ENCODE results near the gene RPRD2.

The RPRD2 gene

DNA sequence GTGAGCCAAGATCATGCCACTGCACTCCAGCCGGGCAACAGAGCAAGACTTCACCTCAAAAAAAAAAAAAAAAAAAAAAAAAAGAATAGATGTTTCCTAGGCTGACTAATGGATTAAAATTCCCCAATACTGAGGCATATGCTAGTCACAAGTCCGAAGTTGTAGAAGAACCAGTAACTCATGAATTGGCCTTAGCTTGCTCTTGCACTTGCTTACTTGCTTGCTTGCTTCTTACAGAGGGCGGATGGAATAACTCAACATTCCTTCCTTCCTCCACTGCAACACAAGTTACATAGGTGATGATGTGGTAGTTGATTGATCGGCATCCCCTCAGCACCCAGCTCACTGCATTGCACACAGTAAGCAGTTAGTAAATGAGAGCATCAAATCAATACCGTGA lies 120.5 kb downstream of the RPRD2 start:
- Histone ChIP-seq H3K4me3 (replicated peaks; ENCODE audit: low read depth, low read length) (no peak overlapping the region), H3K27me3 (replicated peaks; ENCODE audit: control insufficient read depth, insufficient read depth, low read length) (no peaks in the 10 kb centered on the region), H3K36me3 (ENCODE audit: control insufficient read depth, insufficient read depth, low read length) (no peaks in the 10 kb centered on the region)
- TF ChIP-seq, protein P1, sequence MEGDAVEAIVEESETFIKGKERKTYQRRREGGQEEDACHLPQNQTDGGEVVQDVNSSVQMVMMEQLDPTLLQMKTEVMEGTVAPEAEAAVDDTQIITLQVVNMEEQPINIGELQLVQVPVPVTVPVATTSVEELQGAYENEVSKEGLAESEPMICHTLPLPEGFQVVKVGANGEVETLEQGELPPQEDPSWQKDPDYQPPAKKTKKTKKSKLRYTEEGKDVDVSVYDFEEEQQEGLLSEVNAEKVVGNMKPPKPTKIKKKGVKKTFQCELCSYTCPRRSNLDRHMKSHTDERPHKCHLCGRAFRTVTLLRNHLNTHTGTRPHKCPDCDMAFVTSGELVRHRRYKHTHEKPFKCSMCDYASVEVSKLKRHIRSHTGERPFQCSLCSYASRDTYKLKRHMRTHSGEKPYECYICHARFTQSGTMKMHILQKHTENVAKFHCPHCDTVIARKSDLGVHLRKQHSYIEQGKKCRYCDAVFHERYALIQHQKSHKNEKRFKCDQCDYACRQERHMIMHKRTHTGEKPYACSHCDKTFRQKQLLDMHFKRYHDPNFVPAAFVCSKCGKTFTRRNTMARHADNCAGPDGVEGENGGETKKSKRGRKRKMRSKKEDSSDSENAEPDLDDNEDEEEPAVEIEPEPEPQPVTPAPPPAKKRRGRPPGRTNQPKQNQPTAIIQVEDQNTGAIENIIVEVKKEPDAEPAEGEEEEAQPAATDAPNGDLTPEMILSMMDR (IDR thresholded peaks at IDR 0.05; ENCODE audit: insufficient read depth, low read length, poor library complexity, severe bottlenecking): no peak
- DNase-seq (ENCODE audit: extremely low read depth, insufficient read length): no peak

DNA sequence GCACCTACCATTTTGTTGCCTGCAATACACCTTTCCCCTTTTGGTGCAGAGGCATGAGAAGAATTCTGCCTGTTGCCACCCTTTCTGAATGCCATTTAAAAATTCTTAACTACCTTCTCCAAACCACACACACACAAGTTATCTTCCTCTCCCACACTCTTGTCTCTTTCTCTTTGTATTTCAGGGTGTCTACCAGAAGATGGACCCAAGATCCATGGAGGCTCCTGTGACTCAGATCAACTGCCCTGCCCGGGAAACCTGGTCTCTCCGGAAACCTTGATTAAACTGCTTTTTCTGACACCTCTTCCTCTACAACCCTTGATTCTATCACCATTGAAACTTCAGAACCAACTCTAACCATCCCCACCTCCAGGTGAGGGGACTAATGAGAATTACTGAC lies 120.9 kb downstream of the RPRD2 start:
- no peak for DNase-seq (ENCODE audit: extremely low read depth, insufficient read length)

DNA sequence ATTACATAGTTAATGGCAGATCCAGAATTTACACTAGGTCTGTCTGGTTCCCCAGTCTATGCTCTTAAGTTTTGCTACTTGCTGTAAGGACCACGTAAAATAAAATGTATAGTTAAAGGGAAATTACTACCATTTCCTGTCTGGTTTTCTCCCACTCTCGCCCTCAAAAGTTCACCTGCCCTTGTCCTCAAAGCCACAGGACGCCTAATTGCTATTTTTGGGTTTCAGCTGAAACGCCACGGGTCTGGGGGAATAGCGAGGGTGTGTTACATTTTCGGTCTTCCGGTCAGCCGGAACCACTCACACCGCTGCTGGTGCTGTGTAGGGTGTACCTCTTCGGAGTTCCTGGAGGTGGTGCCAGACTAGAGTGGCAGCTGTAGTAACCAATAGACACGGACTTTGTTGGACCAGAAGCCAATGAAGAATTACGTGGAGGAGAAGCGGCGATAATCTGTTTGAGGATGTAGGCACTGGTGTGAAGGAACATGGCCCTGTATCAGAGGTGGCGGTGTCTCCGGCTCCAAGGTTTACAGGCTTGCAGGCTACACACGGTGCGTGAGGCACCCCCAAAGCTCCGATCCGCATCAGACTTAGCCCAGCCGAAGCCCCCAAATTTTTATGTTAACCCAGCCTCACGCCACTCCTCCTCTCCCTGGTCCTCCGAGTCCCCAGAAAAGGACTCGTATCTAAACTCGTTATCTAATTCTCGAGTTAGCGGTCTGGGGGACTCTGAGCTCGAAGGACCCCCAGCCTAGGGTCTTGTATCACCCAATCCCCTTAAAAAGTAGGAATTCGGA lies 123.2 kb downstream of the RPRD2 start, which contains the start of gene TARS2:
TARS2 (plus strand) TSS at position 454 of the 797 bp plus-strand sequence; CDS start at position 486, 32 bp downstream.
- H3K4me3 ChIP-seq (replicated peaks; ENCODE audit: low read depth, low read length): peak within 1 kb of the TSS; percentile 97
- no peaks in the 10 kb centered on the region for H3K27me3 ChIP-seq (replicated peaks; ENCODE audit: control insufficient read depth, insufficient read depth, low read length)
- TF ChIP-seq, protein P1 (IDR thresholded peaks at IDR 0.05; ENCODE audit: insufficient read depth, low read length, poor library complexity, severe bottlenecking): no peak
- peaks cover 9% of the 10 kb centered on the region for H3K36me3 ChIP-seq (ENCODE audit: control insufficient read depth, insufficient read depth, low read length)
- DNase-seq (ENCODE audit: extremely low read depth, insufficient read length): peak; percentile 83

More for the DNA sequence above, 120.9 kb downstream of the RPRD2 start:
- no peak overlapping the region for H3K4me3 ChIP-seq (replicated peaks; ENCODE audit: low read depth, low read length)
- H3K36me3 ChIP-seq (ENCODE audit: control insufficient read depth, insufficient read depth, low read length): no peaks in the 10 kb centered on the region; the same call in 1 of the 2 replicates
- TF ChIP-seq, protein P1 (IDR thresholded peaks at IDR 0.05; ENCODE audit: insufficient read depth, low read length, poor library complexity, severe bottlenecking): peak; percentile 6
- H3K27me3 ChIP-seq (replicated peaks; ENCODE audit: control insufficient read depth, insufficient read depth, low read length): no peaks in the 10 kb centered on the region

DNA sequence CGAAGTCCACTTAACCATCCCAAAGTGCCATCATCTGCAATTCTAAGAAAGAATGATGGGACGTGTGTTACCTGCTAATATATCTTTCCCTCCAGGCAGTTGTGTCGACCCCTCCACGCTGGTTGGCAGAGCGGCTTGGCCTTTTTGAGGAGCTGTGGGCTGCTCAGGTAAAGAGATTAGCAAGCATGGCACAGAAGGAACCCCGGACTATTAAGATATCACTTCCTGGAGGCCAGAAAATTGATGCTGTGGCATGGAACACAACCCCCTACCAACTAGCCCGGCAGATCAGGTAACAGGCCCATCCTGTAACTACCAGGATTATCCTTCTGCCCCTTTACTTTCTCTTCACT lies 123.8 kb downstream of the RPRD2 start:
- H3K36me3 ChIP-seq (ENCODE audit: control insufficient read depth, insufficient read depth, low read length): peaks cover 9% of the 10 kb centered on the region
- peak; percentile 12 for DNase-seq (ENCODE audit: extremely low read depth, insufficient read length)
- no peaks in the 10 kb centered on the region for H3K27me3 ChIP-seq (replicated peaks; ENCODE audit: control insufficient read depth, insufficient read depth, low read length)
- TF ChIP-seq, protein P1 (IDR thresholded peaks at IDR 0.05; ENCODE audit: insufficient read depth, low read length, poor library complexity, severe bottlenecking): no peak
- peak overlapping the region; percentile 97 for H3K4me3 ChIP-seq (replicated peaks; ENCODE audit: low read depth, low read length)

DNA sequence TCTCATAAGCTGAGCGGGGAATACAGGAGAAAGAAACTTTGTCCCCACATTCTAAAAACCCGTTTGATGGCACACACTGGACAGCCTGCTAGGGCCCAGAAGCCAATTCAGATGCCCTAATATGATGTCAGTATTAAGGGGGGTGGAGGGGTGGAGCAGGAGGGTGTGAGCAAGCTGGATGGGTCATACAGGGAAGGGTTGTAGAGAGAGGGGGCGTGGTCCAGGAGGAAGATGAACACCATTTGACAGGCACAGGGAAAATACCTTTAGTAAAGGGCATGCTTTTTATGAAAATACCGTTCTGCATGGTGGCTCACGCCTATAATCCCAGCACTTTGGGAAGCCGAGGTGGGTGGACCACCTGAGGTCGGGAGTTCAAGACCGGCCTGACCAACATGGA lies 129.2 kb downstream of the RPRD2 start:
- peaks cover 23% of the 10 kb centered on the region for H3K36me3 ChIP-seq (ENCODE audit: control insufficient read depth, insufficient read depth, low read length)
- DNase-seq (ENCODE audit: extremely low read depth, insufficient read length): no peak
- no peaks in the 10 kb centered on the region for H3K27me3 ChIP-seq (replicated peaks; ENCODE audit: control insufficient read depth, insufficient read depth, low read length)
- TF ChIP-seq, protein P1 (IDR thresholded peaks at IDR 0.05; ENCODE audit: insufficient read depth, low read length, poor library complexity, severe bottlenecking): no peak
- no peak overlapping the region for H3K4me3 ChIP-seq (replicated peaks; ENCODE audit: low read depth, low read length)

Measured in GM06990 (cell line).